GOT3 (cell line): Measurements from ENCODE around the gene SRGAP2.
"Not testable (repeated sequence)": the region's sequence is repeated elsewhere in the genome, so short reads cannot be mapped to it uniquely, and the experiment has no call there.

Experiments used
- DNase-seq: peaks from one replicate; lab custom pipeline; 2025; ENCODE audit warnings: mixed read lengths; lab: John Stamatoyannopoulos, UW

The SRGAP2 gene

GRCh38 chr1:206205569-206205968 lies 2.2 kb downstream of the SRGAP2 start:
- DNase-seq: not testable (repeated sequence)

- not testable (repeated sequence) for DNase-seq
Observed at GRCh38 chr1:206210802-206211201, 7.5 kb downstream of the SRGAP2 start.

- DNase-seq: not testable (repeated sequence)
Observed at GRCh38 chr1:206215600-206216392, 12.5 kb downstream of the SRGAP2 start.

GRCh38 chr1:206218285-206218684 lies 14.9 kb downstream of the SRGAP2 start:
- DNase-seq: not testable (repeated sequence)

GRCh38 chr1:206218765-206219164 lies 15.4 kb downstream of the SRGAP2 start:
- DNase-seq: not testable (repeated sequence)

GRCh38 chr1:206219514-206220331 lies 16.4 kb downstream of the SRGAP2 start:
- not testable (repeated sequence) for DNase-seq

- not testable (repeated sequence) for DNase-seq
Observed at GRCh38 chr1:206220332-206221000, 17.1 kb downstream of the SRGAP2 start.

GRCh38 chr1:206221585-206221984 lies 18.2 kb downstream of the SRGAP2 start:
- not testable (repeated sequence) for DNase-seq

GRCh38 chr1:206224190-206224776 lies 20.9 kb downstream of the SRGAP2 start:
- not testable (repeated sequence) for DNase-seq

- not testable (repeated sequence) for DNase-seq
Observed at GRCh38 chr1:206225386-206225785, 22.0 kb downstream of the SRGAP2 start.

- DNase-seq: not testable (repeated sequence)
Observed at GRCh38 chr1:206226886-206227285, 23.5 kb downstream of the SRGAP2 start.

- not testable (repeated sequence) for DNase-seq
Observed at GRCh38 chr1:206229286-206229685, 25.9 kb downstream of the SRGAP2 start.

- not testable (repeated sequence) for DNase-seq
Observed at GRCh38 chr1:206231989-206232388, 28.6 kb downstream of the SRGAP2 start.

GRCh38 chr1:206232970-206233645 lies 29.8 kb downstream of the SRGAP2 start:
- DNase-seq: not testable (repeated sequence)

GRCh38 chr1:206234189-206234916 lies 31.0 kb downstream of the SRGAP2 start:
- DNase-seq: not testable (repeated sequence)

- not testable (repeated sequence) for DNase-seq
Observed at GRCh38 chr1:206235190-206235589, 31.8 kb downstream of the SRGAP2 start.

- not testable (repeated sequence) for DNase-seq
Observed at GRCh38 chr1:206240288-206240687, 36.9 kb downstream of the SRGAP2 start.

- DNase-seq: not testable (repeated sequence)
Observed at GRCh38 chr1:206243335-206243734, 40.0 kb downstream of the SRGAP2 start.

GRCh38 chr1:206245479-206245878 lies 42.1 kb downstream of the SRGAP2 start:
- not testable (repeated sequence) for DNase-seq

GRCh38 chr1:206246129-206246886 lies 43.0 kb downstream of the SRGAP2 start:
- DNase-seq: not testable (repeated sequence)
